Fibroblast of skin of scalp (primary cell): ENCODE measurements around the gene ALK.

ENCODE experiments used
- DNase-seq: peaks from one replicate; pipeline ENCODE4 v3.0.0-alpha.2; 2013

ALK gene

DNA sequence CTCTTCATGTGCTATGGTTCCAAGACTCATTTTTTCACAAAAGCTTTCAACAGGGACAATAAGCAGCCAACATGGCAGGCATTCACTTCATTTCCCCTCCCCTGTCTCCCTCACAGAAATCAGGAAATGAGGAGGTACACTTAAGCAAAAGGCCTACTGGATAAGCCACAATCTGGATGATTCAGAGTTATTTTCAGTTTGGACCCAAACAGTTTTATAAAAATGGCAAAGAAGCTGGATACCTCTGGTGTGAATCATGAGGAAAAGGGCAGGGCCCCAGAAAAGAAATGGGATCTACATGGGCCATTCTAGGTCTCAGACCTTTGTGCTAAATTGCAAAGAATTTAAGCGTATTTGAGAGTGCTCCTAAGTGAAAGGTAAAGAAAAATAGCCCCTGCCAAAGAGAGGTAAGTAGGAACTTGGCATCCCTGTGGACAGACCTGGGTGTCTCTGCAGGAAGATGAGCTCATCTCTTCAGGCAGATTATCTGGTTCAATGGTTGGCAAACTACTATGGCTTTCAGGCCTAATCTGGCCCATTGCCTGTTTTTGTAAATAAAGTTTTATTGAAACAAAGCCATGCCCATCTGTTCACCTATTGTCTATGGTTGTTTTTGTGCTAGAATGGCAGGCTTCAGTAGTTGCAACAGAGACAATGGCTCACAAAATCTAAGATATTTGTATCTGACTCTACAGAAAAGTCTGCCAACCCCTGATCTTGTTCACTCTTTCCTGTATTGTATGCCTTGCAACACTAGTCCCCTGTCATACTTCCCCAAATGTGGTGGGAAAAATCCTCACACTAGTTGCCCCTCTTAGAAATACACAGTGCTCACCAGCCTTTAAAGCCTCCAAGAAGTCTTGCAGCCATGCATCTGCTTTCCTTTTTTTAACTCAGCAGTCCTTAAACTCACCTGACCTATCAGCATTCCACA, 315.0 kb downstream of the ALK start:
- peak; percentile 91 for DNase-seq

DNA sequence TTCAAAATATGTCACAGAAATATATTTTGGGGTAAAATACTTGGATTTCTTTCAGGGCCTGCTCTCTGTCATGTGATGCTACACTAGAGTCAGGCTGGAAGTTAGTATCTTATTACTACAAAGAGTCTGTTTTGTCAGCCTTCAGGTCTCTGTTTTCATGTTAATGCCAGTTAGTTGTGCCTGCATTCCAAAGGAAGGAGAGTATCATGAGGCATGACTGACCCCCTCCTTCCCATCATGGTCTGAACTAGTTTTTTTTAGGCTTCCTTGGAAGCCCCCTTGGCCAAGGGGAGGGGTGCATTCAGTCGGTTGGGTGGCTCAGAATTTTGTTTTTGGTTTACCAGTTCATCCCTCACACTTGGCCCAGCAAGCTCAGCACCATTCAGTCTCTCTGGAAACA, 318.0 kb downstream of the ALK start:
- no peak for DNase-seq

DNA sequence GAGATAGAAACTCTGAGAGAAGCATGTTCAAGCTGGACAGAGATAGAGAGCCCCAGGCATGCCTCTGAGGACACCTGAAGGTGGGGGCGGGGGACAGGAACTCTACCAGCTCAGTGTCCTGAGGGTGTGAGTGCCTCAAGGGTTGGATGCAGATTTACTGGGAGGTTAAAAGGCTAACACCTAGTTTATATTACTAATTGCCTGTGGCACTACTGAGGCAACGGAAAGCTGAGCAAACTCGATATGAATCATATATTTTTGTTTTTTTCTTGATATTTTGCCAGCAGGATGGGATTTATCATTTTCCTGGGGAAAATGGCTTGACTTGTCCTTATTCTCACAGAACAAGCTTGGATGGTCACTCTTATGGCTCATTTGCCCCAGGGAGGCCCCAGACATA, 319.5 kb downstream of the ALK start:
- no peak for DNase-seq

DNA sequence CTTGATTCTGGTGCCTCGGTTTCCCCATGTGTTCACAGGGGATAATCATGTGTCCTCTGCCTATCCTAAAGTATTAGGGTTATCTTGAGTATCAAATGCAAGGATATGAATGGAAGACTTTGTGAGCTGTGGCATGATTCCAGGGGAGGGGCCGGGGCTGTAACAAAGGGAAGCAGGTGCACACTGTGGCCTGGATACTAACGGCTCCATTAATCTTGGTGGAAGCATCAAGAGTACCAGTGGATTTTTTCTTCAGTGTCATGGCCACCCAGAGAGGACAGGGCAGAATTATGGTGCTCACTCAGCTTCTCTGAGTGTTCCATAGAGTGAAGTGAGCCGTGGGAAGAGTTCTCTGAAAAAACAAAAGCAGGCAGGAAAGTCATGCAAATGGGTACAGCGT, 320.1 kb downstream of the ALK start:
- no peak for DNase-seq

DNA sequence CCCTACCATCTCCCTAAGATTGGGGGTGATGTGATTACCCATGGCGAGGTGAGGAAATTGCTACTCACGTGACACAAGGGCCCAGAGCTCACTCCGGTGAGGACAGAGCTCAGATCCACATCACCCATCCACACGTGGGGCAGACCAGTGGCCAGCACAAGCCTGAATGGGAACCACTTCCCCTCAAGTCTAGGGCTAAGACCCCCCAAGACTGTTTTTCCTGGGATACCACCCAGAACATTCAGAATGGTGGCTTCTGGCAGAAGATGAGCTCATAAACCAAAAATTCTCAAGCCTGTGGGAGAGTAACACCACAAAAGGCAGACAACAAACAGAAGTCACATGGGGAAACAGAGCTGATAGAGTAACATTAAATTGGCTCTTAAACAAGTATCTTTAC, 321.4 kb downstream of the ALK start:
- DNase-seq = no peak

DNA sequence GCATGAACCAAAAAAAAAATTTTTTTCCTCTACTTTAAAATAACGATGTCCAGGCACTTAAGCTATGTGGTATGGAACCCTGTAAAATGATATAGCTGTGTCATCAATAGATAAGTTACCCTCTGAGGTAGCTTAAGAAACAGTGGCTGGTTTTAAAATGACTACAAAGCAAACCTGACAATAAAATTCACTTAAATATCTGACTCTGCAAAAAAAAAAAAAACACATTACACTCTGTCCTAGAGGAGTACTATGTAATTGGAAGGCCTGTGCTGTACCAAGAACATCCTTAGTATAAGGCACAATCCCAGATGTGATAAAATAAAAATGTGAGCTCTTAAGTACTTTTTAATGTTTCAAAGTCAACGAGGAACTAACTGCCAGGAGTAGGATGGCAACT, 322.4 kb downstream of the ALK start:
- DNase-seq = no peak

DNA sequence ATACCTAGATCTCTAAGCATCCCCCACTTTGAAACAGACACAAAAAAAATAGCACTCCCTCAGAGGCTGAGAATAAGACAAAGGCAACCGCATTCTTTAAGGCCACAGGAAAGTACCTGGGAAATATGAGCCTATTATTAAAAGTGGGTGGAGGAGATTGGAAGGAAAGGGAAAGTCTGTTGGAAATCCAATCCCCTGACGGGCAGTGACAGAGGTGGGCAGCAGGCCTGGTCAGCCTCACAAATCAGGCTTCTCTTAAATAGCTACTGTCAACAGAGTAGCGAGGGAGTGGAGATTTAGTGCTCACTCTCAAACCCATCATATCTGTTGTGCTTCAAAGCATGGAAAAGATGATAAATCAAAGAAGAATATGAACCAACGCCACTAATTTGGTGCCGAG, 324.4 kb downstream of the ALK start:
- DNase-seq = no peak

DNA sequence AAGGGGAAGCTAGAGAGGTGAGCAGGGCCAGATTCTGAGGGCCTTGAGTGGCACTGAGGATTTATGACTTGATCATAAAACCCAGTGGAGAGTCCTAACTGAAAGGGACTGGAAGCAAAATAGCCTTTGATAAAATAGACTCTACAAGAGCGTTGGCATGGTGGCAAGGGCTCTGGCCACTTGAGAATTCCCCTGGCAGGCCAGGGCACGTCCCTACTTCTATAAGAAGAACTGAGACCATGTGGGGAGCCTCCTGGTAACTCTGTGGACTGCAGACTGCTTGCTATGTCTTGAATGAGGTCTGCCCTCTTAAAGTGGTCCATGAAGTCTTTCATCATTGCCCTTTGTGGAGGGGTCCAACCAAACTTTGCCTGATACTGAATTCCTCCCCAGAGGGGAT, 324.8 kb downstream of the ALK start:
- no peak for DNase-seq

DNA sequence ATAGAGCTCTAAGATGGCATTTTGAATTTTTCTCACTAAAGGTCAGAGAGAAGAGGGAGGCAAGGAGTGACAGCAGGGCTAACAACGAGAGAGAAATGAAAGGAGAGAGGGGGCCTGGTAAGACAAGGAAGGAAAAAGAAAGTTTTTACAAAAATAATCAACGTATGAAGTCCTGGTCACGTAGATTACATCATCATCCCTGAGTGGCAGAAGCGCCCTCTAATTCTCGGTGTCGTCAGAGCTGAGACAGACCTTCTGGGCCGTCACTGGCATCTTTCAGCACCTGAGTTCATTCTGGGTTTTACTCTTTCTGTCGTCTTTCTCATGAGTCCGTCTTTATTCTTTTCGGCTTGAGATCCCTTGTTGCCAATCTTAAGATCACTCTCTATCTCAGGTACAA, 329.8 kb downstream of the ALK start:
- DNase-seq = no peak

DNA sequence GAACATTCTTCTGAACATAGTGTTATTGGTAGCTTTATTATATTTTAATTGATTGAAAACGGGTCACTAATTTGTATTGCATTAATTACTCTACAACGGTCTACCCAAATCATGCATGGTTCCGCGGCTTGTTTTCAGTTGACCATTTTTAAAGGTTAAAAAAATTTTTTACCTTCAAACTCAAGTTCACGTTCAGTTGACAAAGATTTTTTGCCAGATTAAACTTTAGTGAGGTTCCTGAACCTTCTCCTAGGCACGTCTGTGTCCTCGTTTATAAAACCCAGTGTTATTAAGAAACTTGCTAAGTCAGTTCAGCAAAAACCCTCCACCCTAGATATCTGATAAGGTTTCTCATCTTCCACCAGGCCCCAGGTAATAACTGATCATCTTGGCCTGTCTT, 331.2 kb downstream of the ALK start:
- no peak for DNase-seq

DNA sequence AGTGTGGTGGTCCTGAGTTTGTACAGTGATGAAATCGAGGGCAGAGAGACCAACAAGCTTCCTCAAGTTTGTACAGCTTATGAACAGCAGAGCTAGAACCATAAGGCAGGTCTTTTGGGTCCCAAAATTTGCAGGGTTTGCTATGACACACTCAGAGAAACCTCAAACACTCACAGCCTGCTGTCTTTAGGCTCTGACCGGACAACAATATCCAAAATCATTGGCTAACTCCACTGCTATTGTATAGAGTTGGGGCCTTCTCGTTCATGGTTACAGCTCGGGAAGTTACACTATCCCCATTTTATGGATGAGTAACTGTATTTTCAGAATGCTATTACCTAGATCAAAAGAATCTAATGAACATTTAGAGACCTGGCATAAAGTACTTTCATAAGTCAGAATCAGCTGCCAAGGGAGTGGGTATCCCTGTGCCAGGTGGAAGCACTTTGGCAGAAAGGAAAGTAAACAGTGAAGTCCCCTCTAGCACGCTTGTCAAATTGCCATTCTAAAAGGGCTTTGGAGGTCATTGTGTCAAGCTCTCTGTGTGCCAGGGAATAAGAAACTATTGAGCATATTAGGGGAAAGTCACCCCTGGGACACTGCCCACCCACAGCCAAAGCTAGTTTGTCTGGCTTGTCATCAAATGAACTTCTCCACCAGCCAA, 331.8 kb downstream of the ALK start:
- no peak for DNase-seq

DNA sequence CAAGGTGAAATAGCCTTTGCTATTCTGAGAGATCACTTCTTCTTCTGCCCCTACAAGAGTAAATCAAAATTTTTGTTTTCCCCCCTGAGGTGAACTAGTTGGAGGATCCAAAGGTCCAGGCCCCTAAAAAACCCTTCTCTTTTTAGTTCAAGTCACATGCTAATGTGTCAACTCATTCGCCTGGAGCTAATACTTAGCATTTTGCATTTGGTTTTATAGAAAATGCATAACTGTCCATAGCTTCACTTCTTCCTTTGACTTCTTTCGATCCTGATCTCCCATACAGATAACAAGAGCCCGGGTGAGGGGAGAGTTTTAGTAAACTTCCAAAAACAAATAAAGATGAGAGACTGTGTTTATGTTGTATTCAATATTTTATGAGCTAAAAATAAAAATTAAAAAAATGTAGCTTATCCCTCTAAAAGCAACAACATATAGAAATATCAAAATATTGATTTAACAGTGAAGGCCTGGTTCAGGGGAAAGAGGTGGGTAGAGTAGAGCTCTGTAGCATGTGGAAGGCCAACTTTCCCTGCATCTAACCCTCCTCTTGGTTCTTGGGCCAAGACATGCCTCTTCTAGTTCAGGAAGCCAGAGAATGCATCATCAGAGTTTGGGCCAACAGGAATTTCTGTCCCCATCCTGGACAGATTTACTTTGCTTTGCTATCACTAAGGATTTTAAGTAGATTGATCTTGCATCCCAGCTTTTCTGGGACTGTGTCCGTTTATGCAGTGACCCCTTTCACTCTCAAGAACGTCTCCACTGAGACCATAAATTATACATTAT, 333.8 kb downstream of the ALK start:
- DNase-seq = no peak

DNA sequence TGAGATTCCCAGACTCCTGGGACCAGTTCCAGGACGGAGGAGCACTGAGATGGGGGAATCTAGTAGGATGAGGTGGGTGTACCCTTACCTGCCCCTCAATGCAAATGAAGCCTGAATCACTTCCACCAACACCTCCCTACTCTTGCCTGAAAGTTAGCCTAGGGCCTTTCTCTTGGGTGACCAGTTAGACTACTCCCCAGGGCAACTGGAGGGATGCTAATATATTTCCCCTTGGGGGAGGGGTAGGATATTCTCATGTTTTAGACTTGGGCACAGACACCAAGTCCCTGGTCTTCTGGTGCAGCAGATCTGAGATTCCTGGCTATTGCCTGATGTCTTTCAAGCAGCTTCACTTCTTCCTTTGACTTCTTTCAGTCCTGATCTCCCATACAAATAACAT, 334.5 kb downstream of the ALK start:
- no peak for DNase-seq

DNA sequence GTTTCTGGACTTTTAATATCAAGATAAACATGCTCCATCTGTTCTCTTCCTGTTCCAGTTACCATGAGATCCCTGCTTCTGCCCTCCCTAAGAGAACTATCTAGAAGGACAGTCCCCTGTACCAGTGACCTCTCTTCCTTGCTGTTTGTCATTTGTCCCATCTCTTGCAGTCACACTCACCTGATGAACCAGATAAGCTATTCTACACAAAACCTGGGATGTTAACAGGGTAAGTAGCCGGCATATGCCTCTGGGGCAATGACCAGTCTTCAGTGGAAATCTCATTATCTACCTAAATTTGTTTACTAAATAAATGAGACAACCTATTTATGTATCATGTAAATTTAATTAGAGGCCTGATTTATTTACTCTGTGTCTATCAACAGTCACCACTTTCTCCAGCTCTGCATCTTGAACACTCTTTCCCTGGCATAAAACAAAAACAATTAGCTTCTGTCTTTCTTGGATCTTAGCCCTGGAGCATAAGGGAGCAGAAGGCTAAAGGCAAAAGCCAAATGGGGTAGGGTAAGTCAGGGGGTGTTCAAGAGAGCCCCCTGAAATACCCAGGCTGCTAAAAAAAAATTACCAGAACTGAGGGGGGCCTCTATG, 337.7 kb downstream of the ALK start:
- no peak for DNase-seq

DNA sequence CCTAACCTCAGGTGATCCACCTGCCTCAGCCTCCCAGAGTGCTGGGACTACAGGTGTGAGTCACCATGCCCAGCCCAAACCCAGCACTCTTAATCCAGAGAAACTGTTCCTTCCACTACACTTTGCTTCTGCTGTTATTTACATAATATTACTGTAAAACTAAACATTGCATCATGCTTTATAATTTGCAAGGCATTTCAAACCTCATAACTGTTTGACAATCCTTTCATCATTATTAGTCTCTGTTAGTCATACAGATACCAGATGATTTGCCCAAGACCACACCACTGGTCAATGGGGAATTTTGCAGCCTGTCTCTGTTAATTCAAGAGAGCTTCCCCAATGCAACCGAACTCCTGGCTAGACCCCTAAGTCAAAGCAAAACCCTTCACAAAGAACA, 338.3 kb downstream of the ALK start:
- peak; percentile 28 for DNase-seq

DNA sequence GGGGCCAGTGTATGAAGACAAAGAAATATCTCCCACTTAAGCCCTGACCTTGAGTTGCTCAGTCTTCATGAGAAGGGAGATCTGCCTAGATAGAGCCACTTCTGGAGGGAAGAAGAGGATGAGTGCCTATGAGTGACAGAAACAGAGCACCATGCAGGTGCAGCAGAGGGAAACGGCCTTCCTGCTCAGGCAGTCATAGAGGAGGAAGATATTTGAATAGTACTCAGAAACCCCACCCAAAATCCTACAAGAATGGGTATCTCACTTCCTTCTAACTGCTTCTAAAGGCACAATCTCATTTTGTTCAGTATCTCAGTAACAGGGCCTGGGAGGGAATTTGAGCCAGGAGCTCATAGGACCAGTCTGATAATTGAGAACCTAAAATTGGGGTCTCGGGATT, 339.3 kb downstream of the ALK start:
- no peak for DNase-seq

DNA sequence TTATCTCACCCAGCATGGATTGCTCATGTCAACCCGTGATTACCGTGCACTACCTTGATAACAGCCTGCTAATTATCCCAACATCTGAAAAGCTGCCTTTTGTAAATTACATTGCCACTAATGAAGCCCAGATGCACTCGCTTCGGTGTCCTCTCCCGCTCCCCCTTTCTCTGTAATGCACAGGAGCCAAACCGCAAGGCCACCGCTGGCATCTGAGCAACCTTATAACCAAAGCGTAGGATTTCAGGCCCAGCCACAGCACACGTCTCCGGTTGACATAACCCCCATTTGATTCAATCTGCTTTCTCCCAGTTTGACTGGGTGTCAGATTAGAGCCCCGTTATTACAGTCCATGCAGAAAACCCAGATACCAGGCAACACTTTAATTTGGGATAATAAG, 341.2 kb downstream of the ALK start:
- DNase-seq = peak; percentile 68

DNA sequence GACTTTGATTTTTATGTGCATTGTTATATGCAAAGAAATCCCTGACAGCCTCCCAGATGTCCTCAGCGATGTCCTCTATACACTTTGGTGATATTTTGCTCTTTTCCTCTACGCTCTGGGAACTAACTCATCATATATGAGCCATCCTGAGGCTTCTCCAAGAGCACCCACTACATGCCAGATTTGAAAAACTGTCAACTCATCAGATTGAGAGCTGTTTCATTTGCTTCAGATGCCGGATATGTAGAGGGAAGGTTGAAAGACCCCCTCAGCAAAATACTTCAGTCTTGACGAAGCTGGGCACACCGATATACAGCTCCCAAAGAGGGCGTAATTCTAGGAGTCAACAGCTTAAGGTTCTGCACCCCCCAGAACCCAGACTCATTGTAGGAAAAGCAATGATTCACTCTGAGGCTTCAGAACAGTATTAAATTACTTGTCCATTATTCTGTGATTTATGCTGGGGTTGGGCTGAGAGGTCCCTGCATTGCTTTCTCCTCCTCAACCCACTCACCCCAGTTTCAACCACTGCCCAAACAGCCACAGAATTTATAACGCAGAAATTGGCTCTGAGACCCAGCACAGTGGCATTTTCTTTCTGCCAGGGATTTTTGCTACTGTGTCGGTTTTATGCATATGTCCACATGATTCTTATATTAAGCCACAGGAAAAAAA, 341.8 kb downstream of the ALK start:
- DNase-seq = no peak

DNA sequence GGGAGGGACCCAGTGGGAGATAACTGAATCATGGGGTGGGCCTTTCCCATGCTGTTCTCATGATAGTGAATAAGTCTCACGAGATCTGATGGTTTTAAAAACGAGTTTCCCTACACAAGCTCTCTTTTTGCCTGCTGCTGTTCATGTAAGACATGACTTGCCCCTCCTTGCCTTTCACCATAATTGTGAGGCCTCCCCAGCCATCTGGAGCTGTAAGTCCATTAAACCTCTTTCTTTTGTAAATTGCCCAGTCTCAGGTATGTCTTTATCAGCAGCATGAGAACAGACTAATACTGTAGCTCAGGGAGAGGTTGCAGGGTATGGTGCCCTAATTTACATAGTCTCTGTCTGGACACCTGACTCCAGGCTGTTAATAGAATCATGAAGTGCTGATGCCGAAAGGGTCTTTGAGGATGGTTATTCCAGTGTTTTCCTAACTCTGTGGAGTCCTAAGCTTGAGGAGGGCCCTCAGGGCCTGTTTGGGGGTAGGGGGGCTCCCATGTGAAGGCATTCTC, 343.2 kb downstream of the ALK start:
- no peak for DNase-seq

DNA sequence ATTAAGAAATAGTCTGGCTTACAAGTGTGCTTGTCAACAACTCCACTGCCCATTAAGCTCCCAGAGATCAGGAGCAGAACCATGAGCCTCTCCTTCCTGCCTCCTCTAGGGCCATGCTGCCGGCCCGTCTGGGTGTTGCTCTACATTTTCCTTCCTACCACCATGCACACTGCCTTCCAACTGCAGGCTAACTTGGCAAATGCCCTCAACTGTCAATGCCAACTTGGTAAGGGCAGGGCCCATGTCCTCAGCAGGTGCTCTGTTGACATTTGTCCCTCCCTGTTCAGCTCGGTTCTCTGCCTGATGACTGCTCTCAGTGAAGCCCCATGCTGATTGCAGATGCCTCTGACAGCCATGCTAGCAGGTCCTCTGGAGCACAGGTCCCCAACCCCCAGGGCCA, 345.2 kb downstream of the ALK start:
- DNase-seq = no peak

DNA sequence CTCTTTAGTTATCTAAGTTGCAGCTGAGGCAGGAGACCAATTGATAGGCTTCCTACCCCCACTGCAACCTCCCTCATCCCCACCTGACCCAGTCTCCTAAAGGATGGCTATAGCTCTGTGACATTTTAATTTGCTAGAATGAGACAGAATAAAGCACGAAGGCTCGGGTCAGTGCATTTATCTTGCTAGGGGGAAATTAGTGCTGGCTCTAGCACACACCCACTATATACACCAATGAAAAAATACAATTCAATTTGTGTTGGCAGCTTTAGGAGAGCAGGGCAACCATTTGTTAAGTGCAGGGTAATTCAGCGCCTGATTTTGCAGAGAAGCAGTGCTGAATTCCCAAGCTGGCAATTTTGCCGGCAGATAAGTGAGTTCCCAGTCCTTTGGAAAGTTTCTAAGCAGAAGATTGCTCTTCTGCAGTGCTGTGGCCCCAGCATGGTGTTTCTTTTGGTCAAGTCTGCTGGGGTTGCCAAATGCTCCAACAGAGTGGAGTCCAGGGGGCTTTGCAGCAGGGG, 346.0 kb downstream of the ALK start:
- no peak for DNase-seq

DNA sequence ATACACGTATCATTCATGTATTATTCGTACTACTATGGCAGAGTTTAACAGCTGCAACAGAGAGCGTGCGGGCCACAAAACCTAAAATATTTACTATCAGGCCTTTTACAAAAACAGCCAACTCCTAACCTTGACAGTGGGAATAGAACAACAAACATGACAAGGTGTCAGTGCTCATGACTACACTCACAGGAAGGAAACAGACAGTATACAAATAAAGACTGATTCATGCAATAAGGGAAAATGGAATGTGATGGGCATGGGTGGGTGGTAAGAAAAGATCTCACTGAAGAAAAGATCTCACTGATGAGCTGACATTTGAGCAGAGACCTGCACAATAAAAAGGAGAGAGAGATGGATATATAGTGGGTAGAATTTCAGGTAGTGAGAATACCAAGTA, 347.8 kb downstream of the ALK start:
- no peak for DNase-seq
